Panc1 (cell line): ENCODE measurements around the gene COL6A3.

Experiments used
- CTCF ChIP-seq: fragments of 450-650 bp; IDR thresholded peaks from 2 replicates; pipeline ENCODE4 v1.5.1; 2017; ENCODE audit warnings: mild to moderate bottlenecking
- POLR2AphosphoS5 ChIP-seq: IDR thresholded peaks from 2 replicates; pipeline ENCODE4 v1.6.1; 2012; ENCODE audit warnings: mild to moderate bottlenecking, low read depth, low read length, moderate library complexity
- SIN3A ChIP-seq: IDR thresholded peaks from 2 replicates; pipeline ENCODE4 v1.6.1; 2012; ENCODE audit warnings: low read depth, mild to moderate bottlenecking, low read length, moderate library complexity, borderline replicate concordance; ENCODE audit not compliant: insufficient read depth
- TF ChIP-seq, protein P1 (sequence below), 2 experiments: IDR thresholded peaks; 2 replicates each; pipeline ENCODE4 v1.6.1; 2011 to 2012; ENCODE audit warnings: low read depth in 2 of 2, control low read depth in 1 of 2, low read length in 1 of 2, mild to moderate bottlenecking in 1 of 2, moderate library complexity in 1 of 2; ENCODE audit not compliant: insufficient read depth in 1 of 2

- TF ChIP-seq POLR2AphosphoS5 = no peak
- no peak for TF ChIP-seq CTCF
- TF ChIP-seq, protein P1, sequence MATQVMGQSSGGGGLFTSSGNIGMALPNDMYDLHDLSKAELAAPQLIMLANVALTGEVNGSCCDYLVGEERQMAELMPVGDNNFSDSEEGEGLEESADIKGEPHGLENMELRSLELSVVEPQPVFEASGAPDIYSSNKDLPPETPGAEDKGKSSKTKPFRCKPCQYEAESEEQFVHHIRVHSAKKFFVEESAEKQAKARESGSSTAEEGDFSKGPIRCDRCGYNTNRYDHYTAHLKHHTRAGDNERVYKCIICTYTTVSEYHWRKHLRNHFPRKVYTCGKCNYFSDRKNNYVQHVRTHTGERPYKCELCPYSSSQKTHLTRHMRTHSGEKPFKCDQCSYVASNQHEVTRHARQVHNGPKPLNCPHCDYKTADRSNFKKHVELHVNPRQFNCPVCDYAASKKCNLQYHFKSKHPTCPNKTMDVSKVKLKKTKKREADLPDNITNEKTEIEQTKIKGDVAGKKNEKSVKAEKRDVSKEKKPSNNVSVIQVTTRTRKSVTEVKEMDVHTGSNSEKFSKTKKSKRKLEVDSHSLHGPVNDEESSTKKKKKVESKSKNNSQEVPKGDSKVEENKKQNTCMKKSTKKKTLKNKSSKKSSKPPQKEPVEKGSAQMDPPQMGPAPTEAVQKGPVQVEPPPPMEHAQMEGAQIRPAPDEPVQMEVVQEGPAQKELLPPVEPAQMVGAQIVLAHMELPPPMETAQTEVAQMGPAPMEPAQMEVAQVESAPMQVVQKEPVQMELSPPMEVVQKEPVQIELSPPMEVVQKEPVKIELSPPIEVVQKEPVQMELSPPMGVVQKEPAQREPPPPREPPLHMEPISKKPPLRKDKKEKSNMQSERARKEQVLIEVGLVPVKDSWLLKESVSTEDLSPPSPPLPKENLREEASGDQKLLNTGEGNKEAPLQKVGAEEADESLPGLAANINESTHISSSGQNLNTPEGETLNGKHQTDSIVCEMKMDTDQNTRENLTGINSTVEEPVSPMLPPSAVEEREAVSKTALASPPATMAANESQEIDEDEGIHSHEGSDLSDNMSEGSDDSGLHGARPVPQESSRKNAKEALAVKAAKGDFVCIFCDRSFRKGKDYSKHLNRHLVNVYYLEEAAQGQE (IDR thresholded peaks at IDR 0.05; ENCODE audit: insufficient read depth in 1 of 2, low read depth in 2 of 2, low read length in 1 of 2) = no peak
- TF ChIP-seq SIN3A = no peak
Measured at GRCh38 chr2:237352279-237352845, 61.6 kb downstream of the COL6A3 start.
